ENCODE data around the gene RPS6KL1. TPM values are rescaled to one million over a fixed set of nuclear protein-coding genes. Genes with fewer than 3 reads are reported as not detected.

RPS6KL1 gene
- total and polyA plus RNA-seq, 8 donors: 4.0 to 23.8 (median 7.2) TPM

GRCh38 chr14:74875204-74875603 lies 47.9 kb downstream of the RPS6KL1 start:
- no peak for DNase-seq
- ATAC-seq: no peak
- H3K27ac ChIP-seq: no peak overlapping the region
- TF ChIP-seq CTCF (IDR thresholded peaks at IDR 0.05): no peak
- intact Hi-C loops (cut with DNase I): no loop called here
- no peak for FAIRE-seq
- no peak overlapping the region for H3K4me3 ChIP-seq
- H3K4me1 ChIP-seq: peaks cover 0 to 4% (median 0%) of the 10 kb centered on the region in 3 donors
- 83 to 89% methylated on average over 5 of the region's 5 CpGs for WGBS, 2 donors
- H3K9me3 ChIP-seq: no peaks in the 10 kb centered on the region
- H3K27me3 ChIP-seq: no peaks in the 10 kb centered on the region
- H3K36me3 ChIP-seq: no peaks in the 10 kb centered on the region

DNA sequence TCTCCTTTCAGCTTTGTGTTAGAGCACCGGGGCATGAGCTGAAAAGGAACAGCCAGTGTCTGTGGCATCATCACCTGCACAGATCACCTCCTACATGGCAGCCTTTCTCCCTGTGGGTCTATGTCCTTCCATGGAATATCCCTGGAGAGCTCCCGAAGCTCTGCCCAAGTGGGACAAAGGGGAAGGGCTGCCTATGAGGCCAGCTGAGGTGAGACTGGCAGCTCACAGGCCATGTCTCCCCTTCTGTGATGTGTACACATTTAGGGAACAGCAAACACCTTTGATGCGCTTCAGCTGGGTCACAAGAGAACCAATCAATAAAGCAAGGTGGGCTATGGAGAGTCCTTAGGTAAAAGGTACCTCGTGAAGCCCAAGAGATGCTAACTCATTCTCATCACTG lies 51.2 kb downstream of the RPS6KL1 start:
- Histone ChIP-seq H3K4me3 (no peak overlapping the region), H3K27ac (no peak overlapping the region), H3K9me3 (no peaks in the 10 kb centered on the region), H3K27me3 (no peaks in the 10 kb centered on the region), H3K4me1 (no peaks in the 10 kb centered on the region), H3K36me3 (no peaks in the 10 kb centered on the region)
- FAIRE-seq (no peak), ATAC-seq (no peak), DNase-seq (no peak)
- TF ChIP-seq CTCF (IDR thresholded peaks at IDR 0.05): no peak
- 55 to 57% methylated on average over 4 of the region's 4 CpGs for WGBS, 2 donors
- intact Hi-C loops (cut with DNase I): no loop called here

GRCh38 chr14:74868739-74869138 lies 54.3 kb downstream of the RPS6KL1 start:
- no peaks in the 10 kb centered on the region for H3K9me3 ChIP-seq
- ATAC-seq (no peak), DNase-seq (no peak), FAIRE-seq (no peak)
- 67 to 78% methylated on average over 8 of the region's 8 CpGs for WGBS, 2 donors
- H3K27me3 ChIP-seq: no peaks in the 10 kb centered on the region
- H3K4me1 ChIP-seq: no peaks in the 10 kb centered on the region
- no peak for TF ChIP-seq CTCF (IDR thresholded peaks at IDR 0.05)
- intact Hi-C loops (cut with DNase I): no loop called here
- no peak overlapping the region for H3K4me3 ChIP-seq
- no peak overlapping the region for H3K27ac ChIP-seq
- no peaks in the 10 kb centered on the region for H3K36me3 ChIP-seq

- WGBS, 2 donors: 36 to 51% methylated on average over 5 of the region's 5 CpGs
- peak in 2 of 4 donors; percentile 17 to 44 for ATAC-seq
- FAIRE-seq: no peak
- no peaks in the 10 kb centered on the region for H3K27me3 ChIP-seq
- H3K36me3 ChIP-seq: no peaks in the 10 kb centered on the region
- no peaks in the 10 kb centered on the region for H3K4me1 ChIP-seq
- H3K27ac ChIP-seq: no peak overlapping the region
- no peak overlapping the region for H3K4me3 ChIP-seq
- H3K9me3 ChIP-seq: no peaks in the 10 kb centered on the region
- no peak for TF ChIP-seq CTCF (IDR thresholded peaks at IDR 0.05)
- intact Hi-C loops (cut with DNase I): no loop called here
- DNase-seq: no peak
Measured at GRCh38 chr14:74867673-74868072, 55.4 kb downstream of the RPS6KL1 start.

DNA sequence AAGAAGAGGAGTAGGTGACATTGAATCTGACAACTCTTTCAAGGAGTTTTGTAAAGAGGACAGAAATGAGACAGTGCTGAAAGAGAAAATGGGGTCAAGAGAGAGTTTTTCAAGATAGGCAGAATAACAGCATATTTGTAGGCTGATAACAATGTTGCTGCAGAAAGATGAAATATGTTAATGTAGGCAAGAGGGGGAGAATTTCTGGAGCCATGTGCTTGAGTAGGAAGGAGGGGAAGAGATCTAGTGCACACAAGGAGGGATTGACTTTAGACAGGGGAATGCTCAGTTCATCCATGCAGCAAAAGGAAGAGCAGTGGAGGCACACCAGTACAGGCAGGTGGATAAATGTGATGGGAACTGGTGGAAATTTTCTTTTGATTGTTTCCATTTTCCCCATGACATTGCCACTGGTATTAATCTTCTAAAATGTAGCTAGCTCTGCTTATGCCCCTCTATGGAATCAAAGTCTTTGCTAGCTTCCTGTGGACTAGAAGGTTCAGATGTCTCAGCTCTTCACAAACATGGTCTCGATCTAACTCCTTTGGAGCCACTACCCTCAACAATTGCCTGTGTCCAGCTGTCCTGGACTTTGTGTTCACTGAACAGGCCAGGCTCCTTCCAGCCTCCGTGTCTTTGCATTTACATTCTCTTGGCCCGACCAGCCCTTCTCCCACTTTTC lies 56.2 kb downstream of the RPS6KL1 start:
- Histone ChIP-seq H3K27ac (no peak overlapping the region), H3K36me3 (no peaks in the 10 kb centered on the region), H3K4me3 (no peak overlapping the region), H3K27me3 (no peaks in the 10 kb centered on the region), H3K4me1 (no peaks in the 10 kb centered on the region), H3K9me3 (no peaks in the 10 kb centered on the region)
- FAIRE-seq (no peak), ATAC-seq (no peak), DNase-seq (no peak)
- 68 to 71% methylated on average over 3 of the region's 3 CpGs for WGBS, 2 donors
- TF ChIP-seq CTCF (IDR thresholded peaks at IDR 0.05): no peak
- intact Hi-C loops (cut with DNase I): no loop called here

Data from pancreas (tissue), 10 donors.